ENCODE measurements around the gene C10orf62. TPM values are rescaled to one million over a fixed set of nuclear protein-coding genes. Genes with fewer than 3 reads are reported as not detected.

C10orf62 gene
- polyA plus RNA-seq, 3 donors = not detected

GRCh38 chr10:97628228-97628627, 38.7 kb downstream of the C10orf62 start:
- H3K4me3 Mint-ChIP-seq = no peak overlapping the region
- Histone ChIP-seq H3K79me2 (ENCODE audit: insufficient read depth, low read length) (no peaks in the 10 kb centered on the region), H4K20me1 (ENCODE audit: insufficient read depth, low read length) (no peaks in the 10 kb centered on the region), H3K27ac (ENCODE audit: low read depth in 1 of 2, low read length in 2 of 2) (no peak overlapping the region), H3K4me2 (replicated peaks; ENCODE audit: extremely low read depth, low read length, poor library complexity, severe bottlenecking) (no peak overlapping the region), H3K4me1 (ENCODE audit: control insufficient read depth in 1 of 2, insufficient read depth in 2 of 2, low read length in 2 of 2) (peaks cover 6 to 7% of the 10 kb centered on the region in 2 donors), H2AFZ (ENCODE audit: insufficient read depth, low read depth, low read length, poor library complexity, severe bottlenecking) (no peak overlapping the region), H3K27me3 (ENCODE audit: control insufficient read depth in 2 of 2, insufficient read depth in 2 of 2, low read length in 2 of 2) (no peaks in the 10 kb centered on the region), H3K36me3 (replicated peaks in 1 of 2; ENCODE audit: control insufficient read depth in 1 of 2, insufficient read depth in 2 of 2, low read length in 2 of 2) (no peaks in the 10 kb centered on the region), H3K4me3 (replicated peaks in 1 of 3; ENCODE audit: low read depth in 2 of 3, low read length in 3 of 3) (no peak overlapping the region), H3K9ac (ENCODE audit: insufficient read depth, low read length, poor library complexity, severe bottlenecking) (no peak overlapping the region), H3K9me3 (replicated peaks in 1 of 2; ENCODE audit: control insufficient read depth in 1 of 2, insufficient read depth in 1 of 2, low read length in 2 of 2) (no peaks in the 10 kb centered on the region)
- H3K36me3 Mint-ChIP-seq = no peaks in the 10 kb centered on the region
- no peak overlapping the region for H3K27ac Mint-ChIP-seq
- peaks cover 1 to 9% (median 2%) of the 10 kb centered on the region in 3 donors for H3K27me3 Mint-ChIP-seq (ENCODE audit: low read depth in 3 of 3)
- WGBS (ENCODE audit: insufficient coverage) = 100% methylated on average over 1 of the region's 3 CpGs
- intact Hi-C loops (cut with micrococcal nuclease) = no loop called here
- H3K9me3 Mint-ChIP-seq = no peaks in the 10 kb centered on the region
- peaks cover 9% of the 10 kb centered on the region for H3K4me1 Mint-ChIP-seq
- DNase-seq = no peak
- no peak for TF ChIP-seq CTCF (IDR thresholded peaks at IDR 0.05)

GRCh38 chr10:97629289-97629688, 39.8 kb downstream of the C10orf62 start:
- Mint-ChIP-seq H3K36me3 (no peaks in the 10 kb centered on the region), H3K4me1 (peaks cover 15% of the 10 kb centered on the region), H3K27ac (no peak overlapping the region), H3K4me3 (no peak overlapping the region), H3K9me3 (no peaks in the 10 kb centered on the region), H3K27me3 (ENCODE audit: low read depth in 3 of 3) (peaks cover 2 to 7% (median 5%) of the 10 kb centered on the region in 3 donors)
- no peaks in the 10 kb centered on the region for H3K79me2 ChIP-seq (ENCODE audit: insufficient read depth, low read length)
- H3K4me3 ChIP-seq (replicated peaks in 1 of 3; ENCODE audit: low read depth in 2 of 3, low read length in 3 of 3) = no peak overlapping the region
- no peak overlapping the region for H3K4me2 ChIP-seq (replicated peaks; ENCODE audit: extremely low read depth, low read length, poor library complexity, severe bottlenecking)
- H3K36me3 ChIP-seq (replicated peaks in 1 of 2; ENCODE audit: control insufficient read depth in 1 of 2, insufficient read depth in 2 of 2, low read length in 2 of 2) = no peaks in the 10 kb centered on the region
- no peak overlapping the region for H3K27ac ChIP-seq (ENCODE audit: low read depth in 1 of 2, low read length in 2 of 2)
- no peak for TF ChIP-seq CTCF (IDR thresholded peaks at IDR 0.05)
- peaks cover 11 to 12% of the 10 kb centered on the region in 2 donors for H3K4me1 ChIP-seq (ENCODE audit: control insufficient read depth in 1 of 2, insufficient read depth in 2 of 2, low read length in 2 of 2)
- H3K9me3 ChIP-seq (replicated peaks in 1 of 2; ENCODE audit: control insufficient read depth in 1 of 2, insufficient read depth in 1 of 2, low read length in 2 of 2) = no peaks in the 10 kb centered on the region
- H2AFZ ChIP-seq (ENCODE audit: insufficient read depth, low read depth, low read length, poor library complexity, severe bottlenecking) = no peak overlapping the region
- intact Hi-C loops (cut with micrococcal nuclease) = no loop called here
- DNase-seq = no peak
- 100% methylated on average over 1 of the region's 5 CpGs for WGBS (ENCODE audit: insufficient coverage)
- no peaks in the 10 kb centered on the region for H3K27me3 ChIP-seq (ENCODE audit: control insufficient read depth in 2 of 2, insufficient read depth in 2 of 2, low read length in 2 of 2)
- no peak overlapping the region for H3K9ac ChIP-seq (ENCODE audit: insufficient read depth, low read length, poor library complexity, severe bottlenecking)
- H4K20me1 ChIP-seq (ENCODE audit: insufficient read depth, low read length) = no peaks in the 10 kb centered on the region
